Suprapubic skin (tissue), 4 donors: ENCODE data around the gene TNFRSF8. TPM values are rescaled to one million over a fixed set of nuclear protein-coding genes. Genes with fewer than 3 reads are reported as not detected.

Source experiments
- DNase-seq, 2 donors: peaks; one replicate each; pipeline ENCODE4 v3.0.0-alpha.2; 2019; ENCODE audit warnings: low spot score in 2 of 2
- H3K27ac ChIP-seq: fragments of 200-600 bp; sonication (generic); one replicate; pipeline ENCODE4 v1.5.1; 2019
- H3K27me3 ChIP-seq: fragments of 200-600 bp; sonication (generic); one replicate; pipeline ENCODE4 v1.5.1; 2019
- H3K36me3 ChIP-seq: fragments of 200-600 bp; sonication (generic); one replicate; pipeline ENCODE4 v1.5.1; 2019
- H3K4me1 ChIP-seq: fragments of 200-600 bp; sonication (generic); one replicate; pipeline ENCODE4 v1.5.1; 2019
- H3K4me3 ChIP-seq: fragments of 200-600 bp; sonication (generic); one replicate; pipeline ENCODE4 v1.5.1; 2019; ENCODE audit warnings: mild to moderate bottlenecking
- H3K9me3 ChIP-seq: fragments of 200-600 bp; sonication (generic); one replicate; pipeline ENCODE4 v1.5.1; 2019
- EP300 ChIP-seq: sonication (generic); formaldehyde crosslinking; IDR thresholded peaks from one replicate; pipeline ENCODE4 v1.6.1; 2017; ENCODE audit warnings: antibody characterized with exemption
- POLR2A ChIP-seq, 2 donors: fragments of 450-650 bp; IDR thresholded peaks; one replicate each; pipeline ENCODE4 v1.6.1; 2017; ENCODE audit warnings: antibody characterized with exemption in 2 of 2, mild to moderate bottlenecking in 2 of 2, moderate library complexity in 2 of 2
- POLR2AphosphoS5 ChIP-seq, 3 donors: sonication (generic); formaldehyde crosslinking; IDR thresholded peaks; one replicate each; pipeline ENCODE4 v1.6.1; 2017; ENCODE audit warnings: antibody characterized with exemption in 3 of 3
- WGBS: methylation state at CpG from one replicate; pipeline ENCODE4 v1.1.5; 2018; 5-methylcytosine and 5-hydroxymethylcytosine counted together
- total RNA-seq, 4 donors: library from RNA; depleted of rRNA; stranded (reverse); fragments of >200 nt; gene quantifications; one replicate each; pipeline ENCODE4 v1.1.0, GENCODE V29; 2016
- TF ChIP-seq, protein P1 (sequence below), 2 donors: fragments of 200-600 bp in 1 of 2; fragments of 450-650 bp in 1 of 2; sonication (generic) in 1 of 2; IDR thresholded peaks; one replicate each; pipeline ENCODE4 v1.5.1; 2016 to 2019; ENCODE audit warnings: antibody characterized with exemption in 2 of 2, mild to moderate bottlenecking in 1 of 2, moderate library complexity in 1 of 2

The TNFRSF8 gene
- total RNA-seq, 4 donors from 2014 or later: 0.30 to 1.2 (median 0.75) TPM

- 24% methylated on average over 8 of the region's 9 CpGs for WGBS
These were observed 98.8 kb downstream of the TNFRSF8 start for GRCh38 chr1:12161662-12162458.

GRCh38 chr1:12162459-12163137 lies 99.5 kb downstream of the TNFRSF8 start:
- no peak for DNase-seq
- H3K36me3 ChIP-seq: no peaks in the 10 kb centered on the region
- WGBS: 97% methylated on average over 10 of the region's 11 CpGs
- peak overlapping the region; percentile 18 for H3K27ac ChIP-seq
- no peak for TF ChIP-seq POLR2AphosphoS5 (IDR thresholded peaks at IDR 0.05)
- TF ChIP-seq POLR2A (IDR thresholded peaks at IDR 0.05): no peak
- TF ChIP-seq EP300: no peak
- TF ChIP-seq, protein P1, sequence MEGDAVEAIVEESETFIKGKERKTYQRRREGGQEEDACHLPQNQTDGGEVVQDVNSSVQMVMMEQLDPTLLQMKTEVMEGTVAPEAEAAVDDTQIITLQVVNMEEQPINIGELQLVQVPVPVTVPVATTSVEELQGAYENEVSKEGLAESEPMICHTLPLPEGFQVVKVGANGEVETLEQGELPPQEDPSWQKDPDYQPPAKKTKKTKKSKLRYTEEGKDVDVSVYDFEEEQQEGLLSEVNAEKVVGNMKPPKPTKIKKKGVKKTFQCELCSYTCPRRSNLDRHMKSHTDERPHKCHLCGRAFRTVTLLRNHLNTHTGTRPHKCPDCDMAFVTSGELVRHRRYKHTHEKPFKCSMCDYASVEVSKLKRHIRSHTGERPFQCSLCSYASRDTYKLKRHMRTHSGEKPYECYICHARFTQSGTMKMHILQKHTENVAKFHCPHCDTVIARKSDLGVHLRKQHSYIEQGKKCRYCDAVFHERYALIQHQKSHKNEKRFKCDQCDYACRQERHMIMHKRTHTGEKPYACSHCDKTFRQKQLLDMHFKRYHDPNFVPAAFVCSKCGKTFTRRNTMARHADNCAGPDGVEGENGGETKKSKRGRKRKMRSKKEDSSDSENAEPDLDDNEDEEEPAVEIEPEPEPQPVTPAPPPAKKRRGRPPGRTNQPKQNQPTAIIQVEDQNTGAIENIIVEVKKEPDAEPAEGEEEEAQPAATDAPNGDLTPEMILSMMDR (IDR thresholded peaks at IDR 0.05): no peak
- peaks cover 5% of the 10 kb centered on the region for H3K27me3 ChIP-seq
- no peak overlapping the region for H3K4me3 ChIP-seq
- no peaks in the 10 kb centered on the region for H3K9me3 ChIP-seq
- H3K4me1 ChIP-seq: peaks cover 35% of the 10 kb centered on the region

More at GRCh38 chr1:12161662-12162458, 98.8 kb downstream of the TNFRSF8 start:
- H3K27ac ChIP-seq: peak overlapping the region; percentile 18
- H3K9me3 ChIP-seq: no peaks in the 10 kb centered on the region
- H3K4me3 ChIP-seq: no peak overlapping the region
- H3K4me1 ChIP-seq: peaks cover 28% of the 10 kb centered on the region
- DNase-seq: peak; percentile 89 to 91
- peak in 2 of 3 donors; percentile 19 to 66 for TF ChIP-seq POLR2AphosphoS5 (IDR thresholded peaks at IDR 0.05)
- no peak for TF ChIP-seq POLR2A (IDR thresholded peaks at IDR 0.05)
- TF ChIP-seq, protein P1 (IDR thresholded peaks at IDR 0.05): no peak
- H3K27me3 ChIP-seq: no peaks in the 10 kb centered on the region
- no peaks in the 10 kb centered on the region for H3K36me3 ChIP-seq

- no peak overlapping the region for H3K27ac ChIP-seq
- DNase-seq: no peak
- H3K36me3 ChIP-seq: no peaks in the 10 kb centered on the region
- no peak for TF ChIP-seq EP300
- no peak for TF ChIP-seq POLR2AphosphoS5 (IDR thresholded peaks at IDR 0.05)
- no peak for TF ChIP-seq POLR2A (IDR thresholded peaks at IDR 0.05)
- TF ChIP-seq, protein P1 (IDR thresholded peaks at IDR 0.05): no peak
- no peak overlapping the region for H3K4me3 ChIP-seq
- no peaks in the 10 kb centered on the region for H3K9me3 ChIP-seq
- WGBS: 85% methylated on average over 9 of the region's 9 CpGs
- peaks cover 7% of the 10 kb centered on the region for H3K27me3 ChIP-seq
- H3K4me1 ChIP-seq: peaks cover 34% of the 10 kb centered on the region
These were observed 100.1 kb downstream of the TNFRSF8 start for GRCh38 chr1:12163210-12163609.

DNA sequence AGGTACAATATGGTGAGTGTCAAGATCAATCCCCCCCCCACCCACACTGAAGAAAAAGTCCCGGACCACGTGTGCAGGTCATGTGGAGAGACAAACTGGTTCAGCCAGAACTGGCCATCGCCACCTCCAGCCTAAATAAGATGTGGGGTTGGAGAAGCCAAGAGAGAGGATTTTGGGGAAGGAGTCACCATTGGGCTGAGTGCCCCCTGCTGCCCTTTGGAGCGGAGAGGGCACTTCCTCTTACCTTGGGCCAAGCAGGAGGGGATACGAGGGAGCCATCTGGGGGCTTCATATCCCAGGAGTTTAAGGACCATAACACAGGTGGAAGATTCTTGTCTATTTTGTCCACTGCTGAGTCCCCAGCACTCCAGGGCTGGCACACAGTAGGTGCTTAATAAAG lies 101.1 kb downstream of the TNFRSF8 start:
- peaks cover 7% of the 10 kb centered on the region for H3K27me3 ChIP-seq
- WGBS: 95% methylated on average over 5 of the region's 5 CpGs
- DNase-seq: no peak
- no peak overlapping the region for H3K27ac ChIP-seq
- H3K4me1 ChIP-seq: peaks cover 31% of the 10 kb centered on the region
- no peak overlapping the region for H3K4me3 ChIP-seq
- no peaks in the 10 kb centered on the region for H3K36me3 ChIP-seq
- H3K9me3 ChIP-seq: no peaks in the 10 kb centered on the region
- no peak for TF ChIP-seq POLR2A (IDR thresholded peaks at IDR 0.05)
- TF ChIP-seq EP300: no peak
- TF ChIP-seq POLR2AphosphoS5 (IDR thresholded peaks at IDR 0.05): no peak
- TF ChIP-seq, protein P1 (IDR thresholded peaks at IDR 0.05): no peak

GRCh38 chr1:12165342-12165741 lies 102.2 kb downstream of the TNFRSF8 start:
- H3K4me3 ChIP-seq: no peak overlapping the region
- peaks cover 7% of the 10 kb centered on the region for H3K27me3 ChIP-seq
- DNase-seq: no peak
- H3K27ac ChIP-seq: no peak overlapping the region
- H3K36me3 ChIP-seq: no peaks in the 10 kb centered on the region
- peaks cover 38% of the 10 kb centered on the region for H3K4me1 ChIP-seq
- WGBS: 95% methylated on average over 3 of the region's 4 CpGs
- TF ChIP-seq POLR2AphosphoS5 (IDR thresholded peaks at IDR 0.05): no peak
- no peak for TF ChIP-seq POLR2A (IDR thresholded peaks at IDR 0.05)
- no peak for TF ChIP-seq EP300
- TF ChIP-seq, protein P1 (IDR thresholded peaks at IDR 0.05): no peak
- no peaks in the 10 kb centered on the region for H3K9me3 ChIP-seq
